GM10248 (cell line): ENCODE results near the gene AGPAT3.
"Not testable (repeated sequence)": the region's sequence is repeated elsewhere in the genome, so short reads cannot be mapped to it uniquely, and the experiment has no call there.

ENCODE experiments used
- CTCF ChIA-PET: fragments of 300-600 bp; sonication (Branson Sonifier 250); formaldehyde crosslinking; extraction: SDS; loops from one replicate; lab custom pipeline; 2021; ENCODE audit warnings: antibody characterized with exemption; lab: Yijun Ruan, JAX
- POLR2A ChIA-PET: fragments of 350-650 bp; sonication (Branson Sonifier 250); formaldehyde crosslinking; extraction: SDS; loops from one replicate; lab custom pipeline; 2020; ENCODE audit warnings: antibody characterized with exemption; lab: Yijun Ruan, JAX
- DNase-seq: peaks from one replicate; pipeline ENCODE4 v3.0.0; 2012; ENCODE audit errors: extremely low spot score
- TF ChIP-seq, protein P1 (sequence below): IDR thresholded peaks from 2 replicates; pipeline ENCODE4 v1.5.1; 2012; ENCODE audit warnings: mild to moderate bottlenecking, low read depth; ENCODE audit errors: extremely low read depth, missing control alignments, control extremely low read depth

AGPAT3 gene

DNA sequence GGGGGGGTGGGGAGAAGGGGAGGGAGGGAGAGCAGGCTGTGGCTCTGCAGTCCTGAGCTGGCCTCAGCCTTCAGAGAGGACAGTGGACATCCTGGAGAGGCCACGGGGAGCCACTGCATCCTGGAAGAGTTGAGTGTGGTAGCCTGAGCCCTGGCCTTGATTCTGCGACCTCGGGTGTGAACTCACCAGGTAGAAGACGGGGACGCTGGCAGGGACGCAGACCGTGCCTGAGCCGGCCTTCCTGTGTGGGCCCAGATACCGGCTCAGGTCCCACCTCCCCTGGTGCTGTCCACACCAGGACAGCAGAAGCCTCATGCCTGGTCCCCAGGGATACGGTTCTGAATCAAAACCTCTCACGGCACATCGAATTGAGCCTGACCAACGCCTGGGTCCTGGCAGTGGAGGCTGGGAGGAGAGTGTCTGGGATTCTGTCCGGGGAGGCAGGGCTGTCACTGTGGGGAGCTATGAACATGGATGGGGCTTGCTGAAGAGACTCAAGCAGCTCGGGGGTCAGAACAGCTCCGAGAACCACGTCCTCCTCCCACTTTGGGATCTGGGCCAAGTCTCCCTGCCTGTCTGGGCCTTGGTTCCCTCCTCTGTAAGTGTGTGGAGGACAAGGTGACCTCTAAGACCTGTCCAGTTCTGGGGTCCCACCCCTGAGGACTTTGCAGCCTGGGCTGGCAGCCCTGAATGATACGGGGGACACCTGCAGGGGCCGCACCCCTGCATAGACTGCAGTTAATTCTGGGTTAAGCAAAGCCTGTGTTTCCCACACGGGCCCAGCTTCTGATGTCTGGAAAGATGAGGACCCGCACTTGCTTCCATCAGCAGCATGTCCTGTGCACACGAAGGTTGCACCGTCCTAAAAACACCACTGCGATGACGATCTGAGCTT is 45.3 kb upstream of the AGPAT3 start:
- ChIA-PET CTCF (interaction anchor here (1.6 to 2.0 kb wide), 2 partner anchors 9 to 11 kb away, joined by 5 to 6 read pairs; no protein-coding TSS in a partner anchor), POLR2A (no interaction called here)
- no peak for DNase-seq
- TF ChIP-seq, protein P1, sequence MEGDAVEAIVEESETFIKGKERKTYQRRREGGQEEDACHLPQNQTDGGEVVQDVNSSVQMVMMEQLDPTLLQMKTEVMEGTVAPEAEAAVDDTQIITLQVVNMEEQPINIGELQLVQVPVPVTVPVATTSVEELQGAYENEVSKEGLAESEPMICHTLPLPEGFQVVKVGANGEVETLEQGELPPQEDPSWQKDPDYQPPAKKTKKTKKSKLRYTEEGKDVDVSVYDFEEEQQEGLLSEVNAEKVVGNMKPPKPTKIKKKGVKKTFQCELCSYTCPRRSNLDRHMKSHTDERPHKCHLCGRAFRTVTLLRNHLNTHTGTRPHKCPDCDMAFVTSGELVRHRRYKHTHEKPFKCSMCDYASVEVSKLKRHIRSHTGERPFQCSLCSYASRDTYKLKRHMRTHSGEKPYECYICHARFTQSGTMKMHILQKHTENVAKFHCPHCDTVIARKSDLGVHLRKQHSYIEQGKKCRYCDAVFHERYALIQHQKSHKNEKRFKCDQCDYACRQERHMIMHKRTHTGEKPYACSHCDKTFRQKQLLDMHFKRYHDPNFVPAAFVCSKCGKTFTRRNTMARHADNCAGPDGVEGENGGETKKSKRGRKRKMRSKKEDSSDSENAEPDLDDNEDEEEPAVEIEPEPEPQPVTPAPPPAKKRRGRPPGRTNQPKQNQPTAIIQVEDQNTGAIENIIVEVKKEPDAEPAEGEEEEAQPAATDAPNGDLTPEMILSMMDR, result no peak

DNA sequence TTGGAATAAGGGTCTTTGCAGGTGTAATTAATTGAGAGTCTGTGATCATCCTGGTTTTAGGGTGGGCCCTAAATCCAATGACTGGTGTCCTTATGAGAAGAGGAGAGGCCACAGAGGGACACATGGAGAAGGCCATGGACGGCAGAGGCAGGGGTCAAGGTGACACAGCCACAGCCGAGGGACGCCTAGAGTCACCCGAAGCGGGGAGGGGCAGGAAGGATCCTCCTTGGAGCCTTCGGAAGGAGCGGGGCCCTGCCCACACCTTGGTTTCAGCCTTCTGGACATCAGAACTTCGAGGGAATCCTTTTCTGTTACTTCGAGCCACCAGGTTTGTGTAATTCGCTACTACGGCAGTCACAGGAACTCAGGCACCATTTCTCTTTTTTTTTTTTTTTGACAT is 44.6 kb upstream of the AGPAT3 start:
- TF ChIP-seq, protein P1, result no peak
- POLR2A ChIA-PET, result no interaction called here
- no peak for DNase-seq
- CTCF ChIA-PET, result interaction anchor here (2.0 kb wide), 1 partner anchor 10 kb away, joined by 6 read pairs; no protein-coding TSS in a partner anchor

DNA sequence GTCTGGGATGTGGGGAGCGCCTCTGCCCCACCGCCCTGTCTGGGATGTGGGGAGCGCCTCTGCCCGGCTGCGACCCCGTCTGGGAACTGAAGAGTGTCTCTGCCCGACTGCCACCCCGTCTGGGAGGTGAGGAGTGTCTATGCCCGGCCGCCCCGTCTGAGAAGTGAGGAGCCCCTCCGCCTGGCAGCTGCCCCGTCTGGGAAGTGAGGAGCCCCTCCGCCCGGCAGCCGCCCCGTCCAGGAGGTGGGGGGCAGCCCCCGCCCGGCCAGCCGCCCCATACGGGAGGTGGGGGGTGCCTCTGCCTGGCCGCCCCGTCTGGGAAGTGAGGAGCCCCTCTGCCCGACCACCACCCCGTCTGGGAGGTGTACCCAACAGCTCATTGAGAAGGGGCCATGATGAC is 42.9 kb upstream of the AGPAT3 start:
- CTCF ChIA-PET, result interaction anchor here (2.7 kb wide), 1 partner anchor 11 kb away, joined by 11 read pairs; no protein-coding TSS in a partner anchor
- POLR2A ChIA-PET, DNase-seq: not testable (repeated sequence)

DNA sequence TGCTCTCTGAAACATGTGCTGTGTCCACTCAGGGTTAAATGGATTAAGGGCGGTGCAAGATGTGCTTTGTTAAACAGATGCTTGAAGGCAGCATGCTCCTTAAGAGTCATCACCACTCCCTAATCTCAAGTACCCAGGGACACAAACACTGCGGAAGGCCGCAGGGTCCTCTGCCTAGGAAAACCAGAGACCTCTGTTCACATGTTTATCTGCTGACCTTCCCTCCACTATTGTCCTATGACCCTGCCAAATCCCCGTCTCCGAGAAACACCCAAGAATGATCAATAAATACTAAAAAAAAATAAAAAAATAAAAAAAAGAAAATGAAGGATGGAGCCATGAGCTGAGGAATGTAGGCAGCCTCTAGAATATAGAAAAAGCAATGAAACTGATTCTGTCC is 42.3 kb upstream of the AGPAT3 start:
- CTCF ChIA-PET, result interaction anchor here (1.2 to 2.7 kb wide), 2 partner anchors 12 to 40 kb away, joined by 4 to 11 read pairs; no protein-coding TSS in a partner anchor

DNA sequence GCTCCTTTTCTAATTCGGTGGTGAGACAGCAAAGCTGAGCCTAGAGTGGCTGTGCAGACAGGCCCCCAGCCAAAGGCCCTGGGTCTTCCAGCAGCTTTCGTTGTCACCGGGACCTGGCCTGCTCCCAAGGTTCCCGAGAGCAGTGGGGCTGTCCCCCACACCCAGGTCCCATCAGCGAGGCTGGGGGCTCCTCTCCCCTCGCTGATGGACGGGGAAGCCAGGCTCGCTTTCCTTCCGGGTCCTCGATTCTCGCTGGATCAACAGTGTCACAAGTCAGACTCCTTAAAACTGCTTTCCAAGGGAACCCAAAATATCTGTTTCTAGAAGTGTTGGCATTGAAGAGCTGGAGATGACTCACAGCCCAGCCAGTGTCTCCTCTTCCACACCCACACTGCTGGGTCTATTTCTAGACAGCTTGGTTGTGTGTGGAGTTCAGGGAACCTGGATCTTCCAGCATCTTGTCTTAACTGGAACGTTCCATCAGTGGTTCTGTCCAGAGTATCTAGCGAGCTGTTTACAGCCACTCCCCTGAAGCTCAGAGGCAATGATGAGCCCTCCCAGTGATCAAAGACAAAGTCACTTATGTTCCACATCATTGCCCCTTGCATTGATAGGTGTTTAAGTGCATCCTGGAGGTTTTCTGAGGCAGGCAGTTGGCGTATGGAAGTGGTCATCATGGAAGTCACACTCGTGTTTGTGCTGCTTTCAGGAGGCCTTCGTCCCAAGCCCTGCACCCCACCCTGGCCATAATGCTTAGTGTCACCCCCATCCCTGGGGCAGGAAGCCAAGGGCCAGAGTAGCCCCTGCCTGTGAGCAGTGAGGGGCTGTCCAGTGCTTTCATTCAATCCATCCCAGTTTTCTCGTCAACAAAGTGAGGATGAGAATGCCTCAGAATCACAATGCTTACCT is 40.4 kb upstream of the AGPAT3 start:
- TF ChIP-seq, protein P1, result no peak
- POLR2A ChIA-PET, result no interaction called here
- CTCF ChIA-PET, result interaction anchor here (0.8 to 2.7 kb wide), 6 partner anchors 13 to 473 kb away, joined by 3 to 11 read pairs (median 4); no protein-coding TSS in a partner anchor
- DNase-seq, result no peak

More for the DNA sequence above, 42.3 kb upstream of the AGPAT3 start:
- DNase-seq, POLR2A ChIA-PET: not testable (repeated sequence)

DNA sequence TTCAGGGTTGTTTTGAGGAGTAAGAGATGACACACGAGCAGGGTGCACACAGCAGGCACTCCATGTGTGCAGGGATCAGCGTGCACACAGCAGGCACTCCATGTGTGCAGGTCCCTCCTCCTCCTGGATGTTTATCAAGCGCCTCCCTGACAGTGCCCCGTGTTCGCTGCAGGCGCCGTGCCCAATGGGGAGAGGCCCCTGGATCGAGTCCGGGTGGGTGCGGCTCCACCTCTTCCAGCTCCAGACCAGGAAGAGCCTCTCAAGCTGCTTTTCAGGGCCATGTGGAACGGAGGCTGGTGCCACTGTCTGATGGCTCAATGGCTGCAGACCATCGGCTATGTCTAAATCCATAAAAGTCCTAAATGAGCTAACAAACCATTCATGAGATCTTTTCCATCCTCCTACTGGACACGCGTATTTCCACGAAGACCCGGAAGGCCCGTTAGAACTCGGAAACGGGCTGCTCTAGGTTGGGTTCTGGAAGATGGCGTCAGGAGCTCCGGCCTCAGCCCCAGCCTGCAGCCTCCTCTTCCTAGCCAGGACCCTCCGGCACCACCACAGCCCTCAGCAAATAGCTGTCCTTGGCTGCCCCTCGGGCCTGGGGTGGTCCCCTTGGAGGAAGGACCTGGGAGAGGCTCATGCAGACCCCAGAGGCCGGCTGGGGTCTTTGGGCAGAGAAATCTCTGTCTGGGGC is 39.6 kb upstream of the AGPAT3 start:
- TF ChIP-seq, protein P1, result no peak
- ChIA-PET POLR2A (no interaction called here), CTCF (interaction anchor here (0.8 to 1.5 kb wide), 3 partner anchors 14 to 68 kb away, joined by 3 to 6 read pairs (median 4); no protein-coding TSS in a partner anchor)
- DNase-seq, result no peak
